ENCODE data around the gene M1AP.
A peak's percentile ranks its signal among the peaks of the same experiment; 100 is the strongest.

DNA sequence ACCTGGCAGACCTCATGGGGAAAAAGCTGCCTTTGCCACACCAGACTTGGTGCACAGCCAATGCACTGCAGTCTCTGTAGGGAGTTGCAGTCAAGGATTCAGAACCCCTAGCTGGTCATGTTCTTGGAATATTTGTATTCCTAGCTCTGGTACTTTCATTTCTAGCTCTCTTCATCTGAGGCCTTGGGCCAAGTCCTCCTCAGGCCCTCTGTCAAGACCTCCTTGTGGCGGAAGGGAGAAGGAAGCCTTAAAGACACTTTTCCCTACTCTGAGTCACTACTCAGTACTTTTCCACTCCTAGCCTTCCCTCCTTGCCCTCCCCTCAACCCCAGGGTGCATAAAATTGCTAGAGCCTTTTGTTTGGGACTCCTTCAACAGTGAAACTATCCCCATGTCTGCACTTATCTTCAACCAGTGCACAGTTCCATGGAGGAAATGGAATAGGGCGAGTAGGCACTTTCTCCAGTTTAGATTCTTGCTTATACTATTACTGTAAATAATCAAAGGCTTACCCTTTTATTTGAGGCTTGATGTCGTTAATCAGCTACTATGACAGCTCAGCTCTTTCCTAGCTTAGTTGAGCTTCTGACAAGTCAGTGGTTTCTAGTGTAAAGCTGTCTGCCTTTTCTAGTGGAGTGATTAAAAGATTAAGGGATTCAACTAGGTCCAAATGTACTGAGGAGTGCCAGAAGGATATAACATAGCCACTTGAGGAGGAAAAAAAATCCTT is 15.8 kb downstream of the M1AP start:
- TF ChIP-seq, protein P1, sequence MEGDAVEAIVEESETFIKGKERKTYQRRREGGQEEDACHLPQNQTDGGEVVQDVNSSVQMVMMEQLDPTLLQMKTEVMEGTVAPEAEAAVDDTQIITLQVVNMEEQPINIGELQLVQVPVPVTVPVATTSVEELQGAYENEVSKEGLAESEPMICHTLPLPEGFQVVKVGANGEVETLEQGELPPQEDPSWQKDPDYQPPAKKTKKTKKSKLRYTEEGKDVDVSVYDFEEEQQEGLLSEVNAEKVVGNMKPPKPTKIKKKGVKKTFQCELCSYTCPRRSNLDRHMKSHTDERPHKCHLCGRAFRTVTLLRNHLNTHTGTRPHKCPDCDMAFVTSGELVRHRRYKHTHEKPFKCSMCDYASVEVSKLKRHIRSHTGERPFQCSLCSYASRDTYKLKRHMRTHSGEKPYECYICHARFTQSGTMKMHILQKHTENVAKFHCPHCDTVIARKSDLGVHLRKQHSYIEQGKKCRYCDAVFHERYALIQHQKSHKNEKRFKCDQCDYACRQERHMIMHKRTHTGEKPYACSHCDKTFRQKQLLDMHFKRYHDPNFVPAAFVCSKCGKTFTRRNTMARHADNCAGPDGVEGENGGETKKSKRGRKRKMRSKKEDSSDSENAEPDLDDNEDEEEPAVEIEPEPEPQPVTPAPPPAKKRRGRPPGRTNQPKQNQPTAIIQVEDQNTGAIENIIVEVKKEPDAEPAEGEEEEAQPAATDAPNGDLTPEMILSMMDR (conservative IDR thresholded peaks at IDR 0.05 in 1 of 2, IDR thresholded peaks at IDR 0.05 in 1 of 2; ENCODE audit: low read depth in 1 of 2, low read length in 2 of 2), result peak in 1 of 2 donors; percentile 31
- TF ChIP-seq EZH2 (IDR thresholded peaks at IDR 0.05; ENCODE audit: low read length, missing control alignments), result no peak

All from fibroblast of lung (primary cell).